HG03378 (cell line): ENCODE data around the gene PDLIM5.
"Not testable (repeated sequence)": the region's sequence is repeated elsewhere in the genome, so short reads cannot be mapped to it uniquely, and the experiment has no call there.

Experiments used
- ATAC-seq: cut with Tn5 transposase; IDR thresholded peaks from one replicate; pipeline ENCODE4 v1.9.1; 2021; ENCODE audit warnings: mild to moderate bottlenecking, moderate library complexity; ENCODE audit not compliant: unreplicated experiment

The PDLIM5 gene

GRCh38 chr4:94551643-94552564 is 100.2 kb downstream of the PDLIM5 start:
- ATAC-seq, result no peak

GRCh38 chr4:94556047-94556446 is 104.3 kb downstream of the PDLIM5 start:
- not testable (repeated sequence) for ATAC-seq

GRCh38 chr4:94557632-94558031 is 105.9 kb downstream of the PDLIM5 start:
- ATAC-seq, result not testable (repeated sequence)

DNA sequence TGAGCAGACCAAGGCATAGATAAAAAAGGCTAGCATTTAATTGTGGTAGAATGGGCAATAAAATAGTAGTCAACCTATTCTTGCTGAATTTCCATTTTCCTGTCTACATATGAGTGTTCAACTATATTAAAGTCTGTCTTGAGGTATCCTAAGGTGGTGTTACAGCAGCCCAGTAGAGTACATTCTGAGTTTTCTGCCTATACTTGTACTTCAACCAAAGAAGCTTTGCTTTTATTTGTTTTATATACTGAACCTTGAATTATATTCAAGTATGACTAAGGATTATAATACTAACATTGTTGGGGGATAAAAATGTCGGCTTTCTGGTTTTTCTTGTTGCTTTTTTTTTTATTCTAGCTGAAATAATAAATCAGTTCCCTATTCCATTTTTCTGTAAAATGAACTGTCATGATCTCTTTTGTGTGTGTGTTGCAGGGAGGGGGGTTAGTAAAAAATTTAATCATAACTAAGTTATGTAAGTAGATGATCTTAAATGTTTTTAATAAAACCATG is 106.7 kb downstream of the PDLIM5 start:
- no peak for ATAC-seq

DNA sequence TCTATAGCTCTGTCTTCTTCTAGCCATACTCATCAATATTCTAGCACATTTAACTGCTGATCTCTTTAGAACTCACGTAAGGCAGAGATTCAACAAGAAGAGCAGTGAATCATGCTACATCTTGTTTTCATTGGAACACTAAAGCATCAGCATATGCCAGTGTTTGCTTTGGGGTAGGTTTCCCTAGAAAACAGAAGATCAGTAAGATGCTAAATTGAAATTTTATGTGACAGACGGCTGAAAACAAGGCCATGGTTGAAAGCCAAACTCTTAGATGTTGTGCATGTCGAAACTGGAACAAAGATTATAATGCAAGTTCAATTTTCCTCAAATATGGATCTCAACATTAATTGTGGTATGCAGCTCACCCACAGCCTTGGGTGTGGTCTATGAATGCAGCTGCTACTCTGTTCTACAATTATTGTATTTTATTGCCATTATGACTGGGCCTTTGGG is 107.6 kb downstream of the PDLIM5 start:
- ATAC-seq, result no peak

- no peak for ATAC-seq
Observed at GRCh38 chr4:94561249-94562024, 109.7 kb downstream of the PDLIM5 start.

DNA sequence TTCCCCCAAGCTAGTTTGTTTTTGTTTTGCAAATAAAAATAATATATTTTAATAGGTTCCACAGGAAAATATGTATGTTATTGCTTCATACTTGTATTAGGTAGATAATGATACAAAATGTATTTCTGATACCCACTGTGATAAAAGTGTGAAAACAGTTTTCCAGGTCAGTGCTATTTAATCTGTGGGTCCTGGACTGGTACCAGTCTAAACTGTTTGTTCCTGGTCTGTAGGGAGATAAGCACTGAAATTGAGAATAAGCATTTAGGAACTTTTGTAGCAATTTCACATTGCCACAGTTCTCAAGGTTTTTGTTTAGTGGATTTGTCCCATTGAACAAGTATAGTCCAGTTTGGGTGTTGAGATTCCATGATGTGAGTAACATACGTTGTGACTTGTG is 110.5 kb downstream of the PDLIM5 start:
- ATAC-seq, result no peak

DNA sequence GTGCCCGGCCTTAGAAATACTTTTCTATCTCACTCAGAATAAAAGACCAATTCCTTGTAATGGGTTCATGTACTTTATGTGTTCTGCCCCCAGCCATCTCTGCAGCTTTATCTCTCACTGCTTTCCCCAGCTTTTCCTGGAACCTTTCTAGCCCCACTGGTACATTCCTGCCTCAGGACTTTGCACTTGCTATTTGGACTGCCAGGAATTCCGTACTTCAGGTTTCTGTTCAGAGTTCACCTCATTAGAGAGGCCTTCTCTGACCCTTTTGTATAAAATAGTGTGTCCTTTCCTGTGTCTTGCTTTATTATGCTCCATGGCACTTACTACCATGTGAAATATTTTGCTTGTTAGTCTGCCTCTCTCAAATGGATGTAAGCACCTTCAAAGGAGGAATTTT is 112.5 kb downstream of the PDLIM5 start:
- no peak for ATAC-seq

GRCh38 chr4:94566420-94566819 is 114.7 kb downstream of the PDLIM5 start:
- no peak for ATAC-seq

GRCh38 chr4:94567811-94568210 is 116.1 kb downstream of the PDLIM5 start:
- ATAC-seq, result peak; percentile 90

DNA sequence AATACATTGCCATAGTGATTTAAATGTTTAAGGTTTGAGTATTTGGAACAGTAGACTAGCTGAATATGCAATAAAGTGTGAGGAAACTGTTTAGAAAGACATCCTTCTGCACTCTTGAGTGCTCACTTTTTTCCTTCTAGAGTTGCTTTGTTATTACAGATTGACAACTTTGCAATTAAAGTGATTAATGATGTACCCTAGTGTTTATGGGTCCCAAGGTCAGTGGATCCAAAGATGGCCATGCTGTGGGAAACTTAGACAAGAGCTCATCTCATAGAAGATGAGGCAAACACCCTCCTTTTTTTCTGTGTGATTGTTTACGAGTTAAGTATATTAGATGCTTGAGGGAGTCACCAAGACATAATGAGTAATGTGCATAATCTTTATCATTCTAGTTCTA is 118.8 kb downstream of the PDLIM5 start:
- ATAC-seq, result no peak

- no peak for ATAC-seq
Observed at GRCh38 chr4:94571298-94571697, 119.6 kb downstream of the PDLIM5 start.

GRCh38 chr4:94571715-94572114 is 120.0 kb downstream of the PDLIM5 start:
- no peak for ATAC-seq

DNA sequence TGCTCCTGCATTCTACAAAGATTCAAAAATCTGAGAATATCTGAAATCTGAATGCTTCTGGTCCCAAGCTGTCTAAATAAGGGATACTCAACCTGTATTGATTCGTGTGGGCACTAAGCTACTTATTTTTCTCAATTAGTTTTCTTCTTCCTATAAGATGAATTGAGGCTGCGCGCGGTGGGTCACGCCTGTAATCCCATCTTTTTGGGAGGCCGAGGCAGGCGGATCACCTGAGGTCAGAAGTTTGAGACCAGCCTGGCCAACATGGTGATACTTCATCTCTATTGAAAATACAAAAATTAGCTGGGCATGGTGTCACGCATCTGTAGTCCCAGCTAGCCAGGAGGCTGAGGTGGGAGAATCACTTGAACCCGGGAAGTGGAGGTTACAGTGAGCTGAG is 122.3 kb downstream of the PDLIM5 start:
- ATAC-seq, result no peak

DNA sequence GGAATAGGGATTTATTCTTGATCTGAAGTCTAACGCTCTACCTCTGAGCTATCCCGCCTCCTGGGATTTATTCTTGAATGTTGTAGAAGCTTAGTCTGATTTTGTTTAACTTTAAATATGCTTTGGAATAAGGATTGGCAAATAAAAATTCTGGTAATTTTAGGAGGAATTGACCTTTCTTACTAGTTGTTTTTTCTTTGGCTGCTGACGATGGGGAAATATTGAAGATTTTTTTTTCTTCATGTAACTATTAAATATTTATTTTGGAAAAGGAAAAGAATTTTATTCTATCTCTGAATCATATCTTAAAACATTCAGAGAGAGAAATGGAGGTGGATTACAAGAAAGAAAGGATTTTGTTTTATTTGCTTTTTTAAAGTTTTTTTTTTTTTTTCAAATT is 122.9 kb downstream of the PDLIM5 start:
- ATAC-seq, result no peak

DNA sequence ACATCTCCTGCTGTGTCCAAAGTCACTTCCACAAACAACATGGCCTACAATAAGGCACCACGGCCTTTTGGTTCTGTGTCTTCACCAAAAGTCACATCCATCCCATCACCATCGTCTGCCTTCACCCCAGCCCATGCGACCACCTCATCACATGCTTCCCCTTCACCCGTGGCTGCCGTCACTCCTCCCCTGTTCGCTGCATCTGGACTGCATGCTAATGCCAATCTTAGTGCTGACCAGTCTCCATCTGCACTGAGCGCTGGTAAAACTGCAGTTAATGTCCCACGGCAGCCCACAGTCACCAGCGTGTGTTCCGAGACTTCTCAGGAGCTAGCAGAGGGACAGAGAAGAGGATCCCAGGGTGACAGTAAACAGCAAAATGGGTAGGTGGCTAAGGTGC is 123.9 kb downstream of the PDLIM5 start:
- no peak for ATAC-seq

DNA sequence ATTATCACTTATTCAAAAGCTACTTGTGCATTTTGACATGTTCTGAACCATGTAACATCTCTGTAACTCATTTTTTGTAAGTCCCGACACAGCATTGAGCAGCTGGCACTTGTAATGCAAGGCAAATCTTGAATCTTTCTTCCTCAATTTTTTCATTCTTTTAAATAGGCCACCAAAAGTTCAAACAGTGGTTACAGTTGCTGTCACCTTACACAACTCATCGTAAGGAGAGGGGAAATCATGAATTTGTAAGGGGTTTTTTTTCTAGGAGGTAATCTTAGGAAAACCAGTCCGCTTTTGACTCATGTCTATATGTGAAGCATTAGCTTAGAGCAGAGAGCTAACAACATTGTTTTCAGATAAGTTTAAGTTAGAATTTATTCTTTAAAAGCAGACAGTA is 124.5 kb downstream of the PDLIM5 start:
- no peak for ATAC-seq

- ATAC-seq, result no peak
Observed at GRCh38 chr4:94577136-94577535, 125.4 kb downstream of the PDLIM5 start.

GRCh38 chr4:94578195-94578594 is 126.5 kb downstream of the PDLIM5 start:
- no peak for ATAC-seq

DNA sequence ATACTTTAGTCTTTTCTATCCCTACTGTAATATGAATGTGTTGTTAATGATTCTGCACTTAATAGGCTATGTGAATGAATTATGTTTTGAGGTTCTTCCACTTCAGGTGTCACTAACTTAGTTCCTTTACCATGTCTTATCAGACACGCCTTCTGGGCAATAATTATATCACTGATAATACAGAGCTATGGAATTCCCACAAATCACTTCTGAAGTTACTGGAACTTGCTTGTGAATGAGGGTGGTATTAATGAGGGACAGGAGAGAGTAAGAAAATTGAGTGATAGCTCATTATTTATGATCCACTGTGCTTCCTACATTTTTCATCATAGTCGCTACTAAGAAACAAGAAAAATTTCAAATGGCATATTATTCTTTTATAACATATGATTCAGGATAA is 130.0 kb downstream of the PDLIM5 start:
- no peak for ATAC-seq

GRCh38 chr4:94582517-94582916 is 130.8 kb downstream of the PDLIM5 start:
- ATAC-seq, result no peak
